HG03558 (cell line): ENCODE data around the gene TOM1L2.
"Not testable (repeated sequence)": the region's sequence is repeated elsewhere in the genome, so short reads cannot be mapped to it uniquely, and the experiment has no call there.

Experiments used
- ATAC-seq: cut with Tn5 transposase; IDR thresholded peaks from one replicate; pipeline ENCODE4 v1.9.1; 2021; ENCODE audit warnings: moderate number of reproducible peaks; ENCODE audit not compliant: unreplicated experiment; ENCODE audit errors: extremely low read depth

Gene TOM1L2

DNA sequence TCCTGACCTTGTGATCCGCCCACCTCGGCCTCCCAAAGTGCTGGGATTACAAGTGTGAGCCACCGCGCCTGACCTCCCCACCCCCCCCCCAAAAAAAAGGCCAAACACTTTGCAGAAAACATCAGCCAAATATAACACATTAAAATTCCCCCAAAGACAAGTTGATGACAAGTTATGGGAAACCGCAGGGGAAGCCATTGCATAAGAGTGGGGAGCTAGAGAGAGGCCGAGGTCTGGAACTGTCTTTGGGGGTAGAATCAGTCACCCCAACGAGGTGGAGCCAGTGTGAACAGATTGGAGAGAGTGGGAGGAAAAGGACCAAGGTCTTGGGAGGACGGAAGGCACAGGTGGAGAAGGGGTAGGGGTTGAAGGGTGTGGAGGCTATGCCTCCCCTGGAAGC, 3.2 kb upstream of the TOM1L2 start:
- no peak for ATAC-seq

DNA sequence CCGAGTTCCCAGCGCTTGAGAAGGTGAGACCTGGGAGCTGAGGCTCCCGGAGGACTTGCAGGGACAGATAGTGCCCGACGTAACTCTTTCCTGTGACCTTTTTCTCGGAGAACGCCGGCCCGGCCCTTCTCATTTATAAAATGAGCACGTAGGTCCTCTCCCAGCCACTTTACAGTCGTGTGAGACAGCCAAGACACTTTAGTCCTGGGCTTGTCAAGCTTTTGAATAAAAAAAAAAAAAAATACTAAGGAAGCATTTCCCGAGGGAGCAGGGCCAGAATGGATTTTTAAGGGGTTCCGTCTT, 703 bp upstream of the TOM1L2 start:
- no peak for ATAC-seq

DNA sequence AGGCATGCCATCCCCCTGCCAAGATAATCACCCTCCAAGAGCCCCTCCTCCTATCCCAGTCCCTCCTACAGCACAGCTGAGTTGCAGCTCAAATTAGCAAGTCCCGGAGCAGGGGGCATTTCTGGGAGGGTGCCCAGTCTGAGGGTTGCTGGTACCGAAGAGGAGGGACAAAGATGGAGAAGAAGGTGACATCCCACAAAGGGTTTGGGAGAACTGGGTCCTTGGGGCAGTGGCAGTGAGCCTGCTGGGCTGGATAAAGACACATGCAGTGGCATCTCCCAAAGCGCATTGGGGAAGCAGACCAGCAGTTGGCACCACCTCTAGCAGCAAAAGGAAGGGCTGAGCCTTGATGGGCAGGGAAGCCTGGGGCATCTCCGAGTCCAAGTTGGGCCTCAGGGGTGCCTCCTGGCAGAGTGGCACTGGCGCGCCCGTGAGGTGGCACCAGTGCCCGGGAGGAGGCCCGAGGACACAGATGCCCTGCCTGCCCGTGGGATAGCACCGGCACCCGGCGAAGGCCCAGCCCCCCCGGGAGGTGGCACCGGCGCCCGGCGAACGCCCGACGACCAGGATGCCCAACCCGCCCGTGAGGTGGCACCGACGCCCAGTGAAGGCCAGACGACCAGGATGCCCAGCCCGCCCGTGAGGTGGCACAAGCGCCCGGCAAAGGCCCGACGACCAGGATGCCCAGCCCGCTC, 622 bp downstream of the TOM1L2 start:
- ATAC-seq: no peak

DNA sequence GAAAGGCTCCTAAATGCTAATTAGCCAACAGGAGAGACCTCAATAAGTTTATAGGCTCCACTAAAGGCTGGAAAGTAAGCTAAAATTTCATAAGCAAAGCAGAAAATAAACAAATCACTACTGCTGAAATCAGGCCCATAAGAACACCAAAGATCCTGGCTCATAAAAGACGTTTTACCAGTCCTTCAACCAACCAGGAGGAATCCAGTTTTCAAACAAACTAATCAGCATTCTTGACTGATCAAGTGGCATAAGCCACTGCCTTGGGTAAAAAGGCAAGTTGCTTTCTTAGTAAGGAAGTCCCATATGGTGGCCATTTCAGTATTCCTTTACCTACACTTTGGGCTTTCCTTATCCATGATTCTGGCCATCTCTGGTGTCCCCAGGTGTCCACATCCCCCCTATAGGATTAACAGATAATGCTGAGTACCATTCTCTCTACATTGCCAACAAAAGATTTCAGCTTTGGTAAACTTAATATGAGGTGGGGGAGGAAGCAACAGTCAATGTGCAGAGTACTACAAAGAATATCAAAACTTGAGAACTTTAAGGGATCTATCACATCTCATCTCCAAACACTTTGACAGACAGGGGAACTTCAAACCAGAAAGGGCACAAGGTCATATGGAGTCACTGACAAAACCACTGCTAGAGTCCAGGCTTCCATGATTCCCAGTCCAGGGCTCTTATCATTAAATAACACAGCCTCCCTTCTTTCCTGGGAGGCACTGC, 1.3 kb downstream of the TOM1L2 start:
- ATAC-seq: no peak

DNA sequence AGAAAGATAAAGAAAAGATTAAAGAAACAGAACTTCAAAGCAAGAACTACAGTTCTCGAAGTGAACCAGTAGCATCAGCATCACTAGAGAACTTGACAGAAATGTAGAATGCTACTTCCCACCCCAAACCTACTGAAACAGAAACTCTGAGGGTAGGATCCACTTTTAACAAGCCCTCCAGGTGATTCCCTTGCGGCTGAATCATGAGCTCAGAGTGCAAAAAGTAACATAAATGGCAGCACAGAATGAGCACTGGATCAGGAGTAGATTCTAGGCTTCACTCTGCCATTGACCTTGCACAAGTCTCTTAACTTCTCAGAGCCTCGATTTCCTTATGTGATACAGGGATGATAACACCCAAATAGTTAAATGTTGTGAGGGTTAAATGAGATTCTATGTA, 5.8 kb downstream of the TOM1L2 start:
- no peak for ATAC-seq

DNA sequence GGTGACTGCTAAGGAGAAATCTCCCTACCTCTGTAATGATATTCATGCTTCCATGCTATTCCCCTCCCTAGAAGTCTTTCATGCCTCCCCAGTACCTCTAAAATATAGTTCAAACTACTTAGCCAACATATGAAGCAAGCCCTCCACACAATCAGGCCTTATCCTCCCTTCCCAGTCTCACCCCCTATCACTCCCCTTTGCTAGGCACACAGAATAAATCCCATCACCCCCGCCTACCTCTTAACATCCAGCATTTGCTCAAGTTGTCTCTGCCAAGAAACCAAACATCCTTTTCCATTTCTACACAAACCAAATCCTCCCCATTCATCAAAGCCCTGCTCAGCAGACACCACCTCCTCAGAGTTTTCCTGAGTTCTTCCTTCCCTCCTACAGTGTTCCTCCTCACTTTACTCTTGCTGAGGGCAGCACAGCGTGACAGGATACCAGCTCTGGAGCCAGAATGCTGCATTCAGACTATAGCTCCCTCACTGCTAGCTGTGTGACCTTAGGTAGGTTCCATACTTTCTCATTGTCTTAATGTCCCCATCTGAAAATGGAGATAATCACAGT, 7.0 kb downstream of the TOM1L2 start:
- ATAC-seq: no peak

DNA sequence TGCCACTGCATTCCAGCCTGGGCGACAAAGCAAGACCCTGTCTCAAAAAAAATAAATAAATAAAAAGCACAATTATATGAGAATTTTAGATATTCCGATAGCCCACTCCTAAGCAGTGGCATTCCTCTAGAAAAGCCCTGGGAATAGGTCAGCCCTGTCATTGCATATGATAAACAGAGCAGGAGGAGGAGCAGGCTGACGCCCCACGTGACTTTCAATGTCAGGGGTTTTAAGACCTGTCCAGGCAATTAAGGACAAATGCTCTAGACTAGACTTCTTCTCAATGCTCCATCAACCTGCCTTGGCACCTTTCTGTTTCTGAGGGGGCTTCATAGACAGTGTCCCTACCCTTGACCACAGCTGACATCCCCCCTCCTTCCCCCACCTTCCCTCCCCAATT, 7.5 kb downstream of the TOM1L2 start:
- ATAC-seq: no peak

DNA sequence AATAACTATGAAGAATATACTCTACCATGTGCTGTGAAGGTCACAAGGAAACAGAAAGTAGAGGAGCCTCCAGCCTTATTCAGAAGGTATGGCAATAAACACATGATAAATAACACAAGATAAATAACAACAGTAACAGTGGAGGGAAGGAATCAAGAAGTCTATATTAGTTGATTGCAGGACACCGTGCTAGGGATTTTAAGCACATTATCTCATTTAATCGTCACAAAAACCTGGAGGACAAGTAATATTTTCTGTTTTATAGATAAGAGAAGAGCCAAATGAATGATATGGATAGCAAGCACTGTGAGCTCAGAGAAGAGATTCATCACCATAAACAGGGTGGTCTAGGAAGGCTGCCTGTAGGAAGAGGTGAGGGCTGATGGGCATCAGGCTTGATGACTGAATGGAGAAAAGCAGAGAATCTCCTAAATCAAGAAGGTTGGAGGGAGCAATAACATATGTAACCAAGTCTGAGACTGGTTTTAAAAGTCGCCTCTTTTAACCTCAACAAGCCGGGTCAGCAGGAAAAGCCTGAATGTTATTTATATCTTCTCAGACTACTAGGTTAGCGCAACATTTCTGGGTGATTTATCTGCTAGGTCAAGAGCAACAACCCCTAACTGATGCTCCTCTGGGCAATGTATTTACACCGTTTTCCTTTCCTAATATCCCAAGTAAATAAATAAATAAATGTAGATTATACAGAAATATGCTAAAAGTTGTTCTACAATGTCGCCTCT, 8.3 kb downstream of the TOM1L2 start:
- no peak for ATAC-seq

DNA sequence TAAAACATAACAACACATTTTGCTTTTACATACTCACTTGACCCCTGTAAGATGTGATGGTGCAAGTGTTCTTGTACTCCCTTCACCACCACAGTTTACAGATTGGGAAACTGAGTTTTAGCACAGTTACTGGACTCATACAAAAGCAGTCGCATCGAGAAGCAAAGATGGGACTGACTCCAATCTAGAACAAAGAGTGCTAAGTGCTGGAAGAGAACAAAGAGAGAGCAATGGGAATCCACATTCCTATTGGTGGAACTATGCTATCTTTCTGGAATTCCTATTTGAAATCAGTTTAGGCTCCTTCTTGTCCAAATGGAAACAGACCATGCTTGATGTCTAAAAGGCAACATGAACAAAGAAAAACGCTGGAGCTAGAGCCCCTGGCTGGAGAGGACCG, 9.1 kb downstream of the TOM1L2 start:
- ATAC-seq: no peak

DNA sequence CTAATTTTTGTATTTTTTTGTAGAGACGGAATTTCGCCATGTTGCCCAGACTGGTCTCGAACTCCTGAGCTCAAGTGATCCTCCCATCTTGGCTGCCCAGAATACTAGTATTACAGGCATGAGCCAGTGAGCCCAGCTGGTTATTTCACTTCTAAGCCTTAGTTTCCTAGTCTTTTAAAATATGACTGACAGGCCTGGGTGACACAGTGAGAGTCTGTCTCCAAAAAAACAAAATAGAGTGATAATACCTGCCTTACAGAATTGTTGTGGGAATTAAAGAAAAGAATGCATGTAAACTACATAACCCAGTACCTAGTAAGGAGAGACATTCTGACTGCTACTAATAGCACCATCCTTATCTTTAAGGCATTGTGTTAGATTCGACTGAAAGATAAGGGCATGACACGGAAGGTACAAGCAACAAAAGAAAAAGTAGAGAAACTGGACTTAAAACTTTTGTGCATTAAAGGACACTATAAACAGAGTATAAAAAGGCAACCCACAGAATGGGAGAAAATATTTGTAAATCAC, 11.6 kb downstream of the TOM1L2 start:
- no peak for ATAC-seq

DNA sequence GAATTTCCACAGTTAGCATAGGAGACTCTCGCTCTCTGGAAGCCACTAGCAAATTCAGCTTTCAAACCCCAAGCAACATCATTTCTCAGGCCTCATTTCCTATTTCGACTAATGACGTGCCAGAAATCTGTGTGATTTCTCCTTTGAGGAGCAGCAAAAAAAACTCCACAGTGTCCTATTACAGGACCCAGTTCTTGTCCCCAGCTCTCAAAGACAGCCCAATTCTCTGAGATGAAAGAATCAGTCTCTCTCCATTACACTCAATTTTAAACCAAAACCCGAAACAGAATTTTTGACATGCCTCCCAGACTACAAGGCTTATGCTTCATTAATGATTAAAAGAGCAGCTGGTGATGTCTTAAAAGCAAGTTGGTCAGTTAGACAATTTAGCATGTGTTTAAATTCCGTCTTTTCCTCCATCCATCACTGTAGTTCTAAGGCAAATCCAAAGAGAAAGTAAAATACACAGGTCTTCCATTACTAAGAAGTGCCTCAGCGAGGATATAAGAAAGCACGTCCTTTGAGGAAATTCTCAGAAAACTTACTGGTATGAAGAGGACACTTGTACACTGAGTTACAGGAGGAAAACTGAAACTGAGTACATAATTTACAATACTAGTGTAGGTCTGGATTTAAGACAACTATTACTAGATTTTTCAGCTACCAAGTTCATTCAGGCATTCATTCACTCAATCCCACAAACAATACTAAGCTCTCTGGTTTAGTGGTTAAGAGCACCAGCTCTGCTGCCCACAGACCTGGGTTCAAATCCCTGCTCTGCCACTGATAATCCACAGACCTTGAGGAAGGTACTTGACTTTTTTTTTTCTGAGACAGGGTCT, 12.5 kb downstream of the TOM1L2 start:
- no peak for ATAC-seq

DNA sequence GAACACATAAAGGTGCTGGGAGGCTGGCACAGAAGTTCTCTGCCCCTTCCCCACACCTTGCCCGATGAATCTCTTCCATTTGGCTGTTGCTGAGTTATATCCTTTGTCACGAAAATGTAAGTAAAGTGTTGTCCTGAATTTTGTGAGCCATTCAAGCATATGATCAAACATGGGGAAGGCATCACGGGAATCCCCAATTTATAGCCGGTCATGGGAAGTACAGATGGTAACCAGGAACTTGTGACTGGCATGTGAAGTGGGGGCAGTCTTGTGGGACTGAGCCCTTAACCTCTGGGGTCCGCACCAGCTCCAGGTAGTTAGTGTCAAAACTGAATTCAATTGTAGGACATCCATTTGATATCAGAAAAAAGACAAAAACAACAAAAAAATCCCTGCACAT, 13.2 kb downstream of the TOM1L2 start:
- ATAC-seq: no peak

DNA sequence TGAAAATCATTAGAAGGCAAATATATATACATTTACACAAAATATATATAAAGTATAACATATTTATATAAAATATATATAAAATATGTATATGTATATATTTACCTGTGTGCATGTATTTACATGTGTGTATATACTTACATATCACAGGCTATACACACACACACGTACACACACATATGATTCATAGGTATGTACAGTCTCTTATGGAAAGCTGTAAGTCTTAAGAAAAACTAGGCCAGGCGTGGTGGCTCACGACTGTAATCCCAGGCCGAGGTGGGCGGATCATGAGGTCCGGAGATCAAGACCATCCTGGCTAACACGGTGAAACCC, 14.7 kb downstream of the TOM1L2 start:
- no peak for ATAC-seq

DNA sequence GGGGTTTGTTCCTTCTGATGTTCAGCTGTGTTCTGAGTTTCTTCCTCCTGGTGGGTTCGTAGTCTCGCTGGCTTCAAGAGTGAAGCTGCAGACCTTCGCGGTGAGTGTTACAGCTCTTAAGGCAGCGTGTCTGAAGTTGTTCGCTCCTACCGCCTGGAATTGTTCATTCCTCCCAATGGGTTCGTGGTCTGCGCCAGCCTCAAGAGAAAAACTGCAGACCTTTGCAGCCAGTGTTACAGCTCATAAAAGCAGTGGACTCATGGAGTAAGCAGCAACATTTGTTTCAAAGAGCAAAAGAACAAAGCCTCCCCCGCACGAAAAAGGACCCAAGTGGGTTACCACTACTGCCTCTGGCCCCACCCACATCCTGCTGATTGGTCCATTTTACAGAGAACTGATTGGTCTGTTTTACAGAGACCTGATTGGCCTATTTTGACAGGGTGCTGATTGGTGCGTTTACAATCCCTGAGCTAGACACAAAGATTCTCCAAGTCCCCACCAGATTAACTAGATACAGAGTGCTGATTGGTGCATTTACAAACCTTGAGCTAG, 16.3 kb downstream of the TOM1L2 start:
- not testable (repeated sequence) for ATAC-seq

DNA sequence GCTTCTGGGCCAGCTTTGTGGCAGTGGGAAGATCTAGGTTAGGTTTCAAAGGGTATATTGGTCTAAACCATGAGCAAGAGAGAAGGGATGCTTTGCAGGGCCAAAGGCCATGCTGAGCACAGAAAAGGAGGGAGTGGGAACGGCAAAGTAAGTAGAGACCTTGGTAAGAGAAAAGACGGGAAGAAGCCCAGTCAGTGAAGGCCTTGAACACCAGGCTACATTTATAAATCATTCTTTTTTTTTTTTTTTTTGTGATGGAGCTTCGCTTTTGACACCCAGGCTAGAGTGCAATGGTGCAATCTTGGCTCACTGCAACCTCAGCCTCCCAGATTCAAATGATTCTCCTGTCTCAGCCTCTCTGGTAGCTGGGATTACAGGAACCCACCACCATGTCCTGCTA, 18.1 kb downstream of the TOM1L2 start:
- no peak for ATAC-seq

DNA sequence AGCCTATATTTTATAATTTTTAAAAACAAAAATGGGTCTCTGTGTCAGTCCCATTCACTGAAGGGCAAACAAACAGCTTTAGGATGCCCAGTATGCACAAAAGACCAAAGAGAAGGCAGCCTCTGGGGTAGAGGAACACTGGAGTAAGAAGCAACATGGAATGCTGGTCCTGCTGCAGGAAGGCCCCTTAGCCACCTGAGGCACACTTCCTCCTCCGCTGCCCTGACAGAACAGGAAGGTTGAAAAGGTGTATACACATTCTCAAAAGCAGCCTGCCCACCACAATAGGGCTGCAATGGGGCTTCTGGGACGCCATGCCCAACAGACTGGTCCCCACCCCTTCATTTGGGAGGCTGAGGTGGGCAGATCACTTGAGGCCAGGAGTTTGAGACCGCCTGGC, 19.5 kb downstream of the TOM1L2 start:
- no peak for ATAC-seq

DNA sequence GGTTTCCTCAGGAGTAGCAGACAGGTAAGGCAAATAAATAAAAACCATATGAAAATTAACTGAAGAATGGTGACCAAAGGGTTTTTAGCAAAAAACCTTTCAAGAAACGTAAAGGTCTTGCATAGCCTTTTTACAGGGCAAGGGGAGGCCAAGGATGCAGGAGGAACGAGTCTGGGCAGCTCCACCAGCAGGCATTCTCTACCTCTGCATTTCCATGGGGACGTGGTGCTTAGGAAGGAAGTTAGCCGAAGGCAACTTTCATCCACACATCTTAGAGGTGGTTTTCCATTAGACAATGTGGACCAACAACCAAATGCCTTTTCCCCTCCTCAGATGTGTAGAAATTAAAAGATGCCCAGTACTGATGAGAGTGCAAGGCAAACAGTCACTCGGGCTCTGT, 20.7 kb downstream of the TOM1L2 start:
- ATAC-seq: no peak

DNA sequence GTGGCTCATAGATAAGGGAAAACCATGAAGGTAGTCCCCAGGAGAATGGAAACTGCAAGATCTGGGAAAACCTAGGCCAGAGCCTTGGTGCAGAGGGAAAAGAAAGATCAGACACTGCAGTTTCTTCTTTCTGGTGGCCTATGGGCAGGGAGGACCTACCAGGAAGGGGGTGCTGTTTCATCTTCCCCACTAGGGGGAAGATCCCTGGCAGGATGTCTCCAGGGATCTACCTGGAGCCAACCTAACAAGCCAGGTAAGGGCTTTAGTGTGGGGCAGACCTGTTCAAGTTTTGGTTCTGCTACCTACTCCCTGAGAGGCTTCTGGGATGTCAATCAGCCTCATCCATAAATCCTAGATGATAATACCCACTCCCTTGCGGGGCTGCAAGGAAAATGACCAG, 21.4 kb downstream of the TOM1L2 start:
- no peak for ATAC-seq

DNA sequence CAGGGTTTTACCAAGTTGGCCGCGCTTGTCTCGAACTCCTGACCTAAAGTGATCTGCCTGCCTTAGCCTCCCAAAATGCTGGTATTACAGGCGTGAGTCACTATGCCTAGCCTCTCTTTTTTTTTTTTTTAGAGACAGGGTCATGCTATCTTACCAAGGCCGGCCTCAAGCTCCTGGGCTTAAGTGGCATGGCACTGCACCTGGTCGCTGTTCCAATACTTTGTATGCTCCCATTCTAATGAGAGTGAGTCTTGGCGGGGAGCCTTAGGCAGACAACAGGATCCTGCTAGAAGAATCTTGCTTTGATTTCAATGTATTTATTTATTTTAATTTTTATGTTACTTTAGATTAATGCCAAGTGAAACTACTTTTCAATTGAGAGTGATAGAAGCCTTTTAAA, 21.9 kb downstream of the TOM1L2 start:
- ATAC-seq: no peak

DNA sequence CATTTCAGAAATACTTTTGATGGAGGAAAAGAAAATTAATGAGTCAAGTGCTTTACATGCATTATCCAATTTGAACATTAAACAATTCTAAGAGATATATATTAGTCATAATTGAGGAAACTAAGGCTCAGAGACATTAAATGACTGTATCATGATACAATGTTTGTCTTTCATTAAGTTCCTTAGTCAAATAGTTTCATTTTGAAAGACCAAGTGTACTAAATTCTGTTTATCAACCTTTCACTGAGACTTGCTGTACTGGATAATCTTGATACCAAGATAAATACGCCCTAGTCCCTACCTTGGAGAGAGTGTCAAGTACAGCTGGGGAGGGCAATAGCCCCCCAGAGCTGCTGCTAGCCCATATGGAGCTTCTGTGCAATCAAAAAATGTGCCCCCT, 24.2 kb downstream of the TOM1L2 start:
- ATAC-seq: no peak
